CD1c-positive myeloid dendritic cell (primary cell): ENCODE measurements around the gene SPATA2L.

ENCODE experiments used
- DNase-seq: peaks from one replicate; pipeline ENCODE4 v3.0.0-alpha.2; 2016; ENCODE audit errors: extremely low spot score

The SPATA2L gene

GRCh38 chr16:89701425-89702406 lies at the start of gene SPATA2L:
TSS of gene SPATA2L (minus strand) at chr16:89701705. CDS start at chr16:89701232, 473 bp downstream.
- peak; percentile 97 for DNase-seq

GRCh38 chr16:89749637-89750036 lies 48.1 kb upstream of the SPATA2L start:
- DNase-seq: peak; percentile 81

- peak; percentile 34 for DNase-seq
Measured at GRCh38 chr16:89748921-89749320, 47.4 kb upstream of the SPATA2L start.

- no peak for DNase-seq
Measured at GRCh38 chr16:89748076-89748475, 46.6 kb upstream of the SPATA2L start.

GRCh38 chr16:89746043-89746442 lies 44.5 kb upstream of the SPATA2L start:
- no peak for DNase-seq

- no peak for DNase-seq
Measured at GRCh38 chr16:89744813-89745212, 43.3 kb upstream of the SPATA2L start.

- DNase-seq: no peak
Measured at GRCh38 chr16:89742948-89743347, 41.4 kb upstream of the SPATA2L start.

GRCh38 chr16:89741342-89742014 lies 40.0 kb upstream of the SPATA2L start:
- DNase-seq: peak; percentile 65

- no peak for DNase-seq
Measured at GRCh38 chr16:89739383-89739782, 37.9 kb upstream of the SPATA2L start.

- no peak for DNase-seq
Measured at GRCh38 chr16:89738538-89739317, 37.2 kb upstream of the SPATA2L start.

GRCh38 chr16:89738072-89738377 lies 36.5 kb upstream of the SPATA2L start:
- no peak for DNase-seq

GRCh38 chr16:89737341-89738071 lies 36.0 kb upstream of the SPATA2L start:
- DNase-seq: peak; percentile 32

- no peak for DNase-seq
Measured at GRCh38 chr16:89736554-89736953, 35.0 kb upstream of the SPATA2L start.

GRCh38 chr16:89733792-89734191 lies 32.3 kb upstream of the SPATA2L start:
- DNase-seq: no peak

- DNase-seq: no peak
Measured at GRCh38 chr16:89733322-89733721, 31.8 kb upstream of the SPATA2L start.

- no peak for DNase-seq
Measured at GRCh38 chr16:89732918-89733242, 31.4 kb upstream of the SPATA2L start.

GRCh38 chr16:89732142-89732917 lies 30.8 kb upstream of the SPATA2L start:
- DNase-seq: no peak

- DNase-seq: no peak
Measured at GRCh38 chr16:89730610-89731234, 29.2 kb upstream of the SPATA2L start.

GRCh38 chr16:89729863-89730593 lies 28.5 kb upstream of the SPATA2L start:
- DNase-seq: no peak

GRCh38 chr16:89729293-89729692 lies 27.8 kb upstream of the SPATA2L start:
- no peak for DNase-seq
